Stimulated activated CD4-positive, alpha-beta T cell treated with anti-CD3 and anti-CD28 coated beads, Interleukin-4, amount 100 ng/mL, for 48 hours (primary cell): ENCODE results near the gene NAA20.

Experiments used
- DNase-seq, 2 donors: peaks; one replicate each; pipeline ENCODE4 v3.0.0-alpha.2; 2020; ENCODE audit warnings: low read depth in 2 of 2

The NAA20 gene, protein sequence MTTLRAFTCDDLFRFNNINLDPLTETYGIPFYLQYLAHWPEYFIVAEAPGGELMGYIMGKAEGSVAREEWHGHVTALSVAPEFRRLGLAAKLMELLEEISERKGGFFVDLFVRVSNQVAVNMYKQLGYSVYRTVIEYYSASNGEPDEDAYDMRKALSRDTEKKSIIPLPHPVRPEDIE

GRCh38 chr20:20017001-20017843 lies at the start of gene NAA20:
Gene NAA20 (plus strand): TSS chr20:20017362. CDS start chr20:20017397, 35 bp downstream.
- DNase-seq: peak; percentile 86 to 90

GRCh38 chr20:19967445-19967844 lies 49.7 kb upstream of the NAA20 start:
- no peak for DNase-seq

- no peak for DNase-seq
These were observed 49.1 kb upstream of the NAA20 start for GRCh38 chr20:19968028-19968427.

DNA sequence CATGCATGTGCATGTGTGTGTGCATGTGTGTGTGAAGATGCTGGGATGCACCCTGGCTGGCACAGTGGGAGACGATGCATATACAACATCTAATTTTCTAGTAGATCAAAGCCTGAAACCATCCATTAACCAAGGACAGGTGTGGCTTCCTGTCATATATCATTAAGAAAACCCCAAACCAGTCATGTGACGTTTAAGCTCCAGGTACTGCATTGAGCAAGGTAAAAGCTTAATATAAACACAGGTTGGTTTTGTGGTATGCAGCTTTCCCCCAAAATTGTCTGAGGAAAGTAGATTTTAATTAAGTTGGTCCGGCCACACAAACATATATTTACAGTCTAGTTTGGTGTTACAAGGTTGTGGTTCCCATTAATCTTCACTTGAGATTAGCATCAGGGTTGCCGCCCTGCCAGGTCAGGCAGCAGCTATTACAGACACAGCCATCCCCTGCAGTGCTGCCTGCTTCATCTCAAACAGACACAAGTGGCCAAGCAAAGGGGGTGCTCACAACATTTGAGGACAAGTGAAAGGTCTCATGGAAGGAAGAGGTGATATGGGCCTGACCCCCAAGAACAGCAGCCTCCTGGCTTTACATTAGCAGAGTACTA lies 48.6 kb upstream of the NAA20 start:
- no peak for DNase-seq

GRCh38 chr20:19969106-19969505 lies 48.1 kb upstream of the NAA20 start:
- no peak for DNase-seq

DNA sequence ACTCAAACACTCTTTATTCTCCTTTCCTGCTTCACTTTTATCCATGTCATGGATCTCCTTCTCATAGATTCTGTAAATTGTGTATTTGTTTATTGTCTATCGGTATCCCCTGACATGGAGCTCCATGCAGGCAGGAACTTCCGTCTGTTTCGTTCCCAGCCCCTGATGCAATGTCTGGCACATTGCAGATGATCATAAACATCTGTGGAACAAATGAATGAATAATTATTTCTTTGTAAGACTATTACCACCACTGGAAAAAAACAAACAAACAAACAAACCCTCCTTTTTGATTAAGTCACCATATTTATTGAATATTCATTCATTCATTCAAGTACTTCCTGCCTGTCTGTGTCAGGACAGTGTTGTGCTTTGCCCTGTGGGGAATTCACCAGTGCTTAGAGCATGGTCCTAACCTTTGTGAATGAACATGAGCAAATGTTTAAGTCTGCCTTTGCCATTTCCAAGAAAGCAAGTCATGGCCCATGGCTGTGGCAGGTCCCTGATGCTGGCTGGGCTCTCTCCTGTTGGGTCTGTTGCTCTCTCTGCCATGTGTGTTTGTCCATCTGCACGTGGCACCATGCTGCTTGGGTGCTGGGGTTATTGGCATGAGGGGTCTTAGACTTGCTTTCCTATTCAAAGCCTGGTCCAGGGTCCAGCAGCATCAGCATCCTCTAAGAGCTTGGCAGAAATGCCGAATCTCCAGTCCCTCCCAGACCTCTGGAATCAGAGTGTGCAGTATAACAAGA lies 47.5 kb upstream of the NAA20 start:
- DNase-seq: no peak

GRCh38 chr20:19970256-19970765 lies 46.9 kb upstream of the NAA20 start:
- DNase-seq: no peak

DNA sequence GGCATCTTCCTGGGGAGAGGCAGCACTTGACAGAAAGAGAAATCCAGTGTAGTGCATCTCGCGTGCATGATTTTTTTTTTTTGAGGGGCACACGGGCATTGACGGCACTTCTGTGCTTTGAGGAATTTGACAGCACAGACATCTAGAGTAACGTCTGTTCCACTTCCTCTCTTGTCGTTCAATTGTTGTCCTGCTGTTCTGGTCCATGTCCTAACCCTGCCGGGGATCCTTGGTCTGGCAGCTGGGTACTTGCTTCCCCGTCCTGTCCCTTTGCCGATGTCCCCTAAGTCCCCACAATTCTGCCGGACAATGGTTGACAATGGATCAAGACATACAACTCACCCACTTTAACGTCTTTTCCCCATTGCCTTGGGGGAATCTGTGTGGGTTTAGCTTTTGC lies 46.0 kb upstream of the NAA20 start:
- no peak for DNase-seq

- no peak for DNase-seq
These were observed 43.1 kb upstream of the NAA20 start for GRCh38 chr20:19973961-19974629.

DNA sequence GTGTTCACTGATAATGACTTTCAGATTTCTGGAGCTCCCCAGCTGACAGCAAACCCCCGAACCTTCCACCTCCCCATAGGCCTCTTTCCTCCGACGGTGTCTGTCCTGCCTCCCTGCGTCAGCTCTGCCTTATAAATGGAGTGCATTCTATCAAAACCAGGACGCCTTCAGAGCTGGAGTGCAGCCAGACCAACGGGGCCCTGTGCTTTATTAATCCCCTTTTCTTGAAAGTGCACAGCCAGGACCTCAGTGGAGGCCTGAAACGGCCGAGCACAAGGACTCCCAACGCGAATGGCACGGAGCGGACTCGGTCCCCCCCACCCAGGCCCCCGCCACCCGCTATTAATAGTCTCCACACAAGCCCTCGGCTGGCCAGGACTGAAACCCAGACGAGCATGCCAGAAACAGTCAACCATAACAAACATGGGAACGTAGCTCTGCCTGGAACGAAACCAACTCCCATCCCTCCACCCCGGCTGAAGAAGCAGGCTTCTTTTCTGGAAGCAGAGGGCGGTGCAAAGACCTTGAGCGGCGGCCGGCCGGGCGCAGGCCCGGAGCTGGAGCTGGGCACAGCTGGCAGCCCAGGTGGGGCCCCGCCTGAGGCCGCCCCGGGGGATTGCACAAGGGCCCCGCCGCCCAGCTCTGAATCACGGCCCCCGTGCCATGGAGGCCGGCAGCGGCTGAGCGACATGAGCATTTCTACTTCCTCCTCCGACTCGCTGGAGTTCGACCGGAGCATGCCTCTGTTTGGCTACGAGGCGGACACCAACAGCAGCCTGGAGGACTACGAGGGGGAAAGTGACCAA lies 42.3 kb upstream of the NAA20 start:
- no peak for DNase-seq

GRCh38 chr20:19975436-19975799 lies 41.7 kb upstream of the NAA20 start:
- no peak for DNase-seq

GRCh38 chr20:19975901-19976300 lies 41.3 kb upstream of the NAA20 start:
- DNase-seq: no peak

DNA sequence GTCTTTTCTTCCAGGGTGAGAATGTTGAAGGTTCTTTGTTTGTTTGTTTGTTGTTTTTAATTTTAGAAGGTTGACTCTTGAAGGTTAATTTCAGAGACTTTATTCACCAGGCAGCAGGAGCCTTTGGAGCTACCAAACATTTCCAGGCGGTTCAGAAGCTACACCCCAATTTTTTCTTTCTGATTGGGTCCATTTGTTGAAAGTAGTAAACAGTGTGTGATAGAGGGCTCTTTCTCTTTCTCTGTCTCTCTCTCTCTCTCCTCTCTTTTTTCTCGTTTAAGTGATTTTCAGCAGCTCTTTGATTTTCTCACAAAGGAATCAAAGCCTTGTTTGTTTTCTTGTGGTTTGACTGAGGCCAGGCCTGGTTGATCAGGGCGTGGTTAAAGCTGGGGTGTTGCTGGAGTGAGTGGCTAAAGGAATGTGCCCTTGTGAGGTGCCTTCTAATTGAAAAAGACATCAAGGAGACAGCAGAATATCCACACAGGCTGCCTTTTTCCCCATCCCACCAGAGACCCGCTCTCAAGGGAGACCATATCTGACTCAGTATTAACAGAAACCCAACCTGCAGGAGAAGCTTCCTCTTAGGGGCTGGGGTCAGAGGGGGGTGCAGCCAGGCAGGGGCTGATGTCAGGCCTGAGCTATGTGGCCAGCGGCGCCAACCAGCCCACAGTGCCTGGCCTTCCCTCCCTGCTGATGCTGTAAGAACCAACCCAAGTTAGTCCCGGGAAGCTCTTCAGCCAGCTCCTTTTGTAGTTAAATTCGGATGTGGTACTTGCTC lies 40.4 kb upstream of the NAA20 start:
- no peak for DNase-seq

- DNase-seq: no peak
These were observed 39.8 kb upstream of the NAA20 start for GRCh38 chr20:19977373-19977770.

- DNase-seq: no peak
These were observed 38.5 kb upstream of the NAA20 start for GRCh38 chr20:19978511-19979210.

DNA sequence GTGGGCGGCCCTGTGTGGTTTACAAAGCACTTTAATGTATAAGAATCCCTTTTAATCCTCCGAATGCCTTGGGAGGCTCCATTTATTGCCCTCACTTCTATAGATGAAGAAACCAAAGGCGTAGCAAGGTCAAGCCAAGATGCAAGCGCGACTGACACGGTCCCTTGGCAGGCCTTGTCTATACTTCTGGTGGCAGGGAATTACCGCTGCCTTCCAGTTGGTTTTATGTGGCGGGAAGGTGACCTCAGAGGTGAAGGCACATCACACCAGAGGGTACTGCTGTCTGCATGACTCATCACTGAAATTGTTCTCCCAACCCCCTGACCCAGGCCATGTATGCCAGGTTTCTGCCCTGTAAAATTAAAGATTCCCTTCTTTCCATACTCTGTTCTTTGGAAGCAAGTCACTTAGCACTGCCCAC lies 36.1 kb upstream of the NAA20 start:
- no peak for DNase-seq

DNA sequence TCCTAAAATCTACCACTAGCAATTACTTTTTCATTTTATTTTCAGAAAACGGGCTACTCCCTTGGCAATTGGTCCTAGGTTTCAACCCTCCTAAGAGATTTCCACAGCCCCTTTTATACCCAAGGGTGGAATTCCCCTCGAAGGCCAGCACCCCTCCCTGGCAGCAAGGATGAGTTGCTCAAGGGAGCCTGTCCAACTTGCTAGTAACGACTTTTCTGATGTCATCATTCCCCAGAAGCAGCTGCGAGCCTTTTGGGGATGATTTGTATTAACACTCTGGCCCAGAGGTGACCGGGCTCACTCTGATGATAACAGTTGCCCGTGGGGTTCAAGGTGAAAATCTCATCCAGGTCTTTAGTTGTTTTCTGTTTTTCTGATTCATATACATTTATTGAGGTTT lies 30.7 kb upstream of the NAA20 start:
- no peak for DNase-seq

DNA sequence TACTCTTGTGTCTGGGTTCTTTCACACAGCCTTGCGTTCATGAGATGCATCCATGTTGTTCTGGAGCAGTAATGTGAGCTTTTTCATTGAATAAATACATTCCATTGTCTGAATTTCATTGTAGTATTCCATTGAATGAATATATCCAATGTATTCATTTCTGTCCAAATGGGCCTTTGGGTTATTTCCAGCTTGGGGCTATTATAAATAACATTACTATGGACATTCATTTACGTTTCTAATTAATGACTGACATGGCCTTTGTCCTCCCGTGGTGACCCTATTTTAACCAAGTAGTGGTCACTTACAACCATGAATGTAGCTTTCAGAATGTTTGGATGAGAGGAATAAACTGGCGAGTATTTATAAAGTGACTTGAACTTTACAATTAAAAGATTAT lies 30.1 kb upstream of the NAA20 start:
- no peak for DNase-seq

DNA sequence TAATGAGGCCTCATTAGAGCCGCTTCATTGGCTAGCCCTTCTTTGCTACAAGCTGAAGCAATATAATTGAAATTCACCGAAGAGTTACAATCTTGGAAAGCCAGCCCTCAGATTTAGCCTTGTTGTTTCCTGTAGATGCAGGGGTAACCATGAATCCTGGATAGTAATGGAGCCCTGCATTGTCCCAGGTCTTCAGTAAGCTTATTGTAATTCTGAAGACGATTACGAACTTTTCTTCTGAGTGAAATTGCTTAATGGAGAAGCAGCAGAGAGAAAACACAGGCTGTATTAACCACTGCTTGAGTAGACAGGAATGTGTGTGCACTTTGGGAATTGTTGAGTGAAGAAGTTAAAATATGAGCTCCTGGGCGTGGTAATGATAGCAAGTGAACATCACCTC lies 26.3 kb upstream of the NAA20 start:
- no peak for DNase-seq
